ENCODE results near the gene ANKRD13B. TPM values are rescaled to one million over a fixed set of nuclear protein-coding genes. Genes with fewer than 3 reads are reported as not detected.
A peak's percentile ranks its signal among the peaks of the same experiment; 100 is the strongest.

ANKRD13B gene
- total and polyA plus RNA-seq, 2 of the 13 experiments (the other 11 are each of a cell fraction or from before 2014, with no cell fraction given), result 1.7 to 1.8 TPM

DNA sequence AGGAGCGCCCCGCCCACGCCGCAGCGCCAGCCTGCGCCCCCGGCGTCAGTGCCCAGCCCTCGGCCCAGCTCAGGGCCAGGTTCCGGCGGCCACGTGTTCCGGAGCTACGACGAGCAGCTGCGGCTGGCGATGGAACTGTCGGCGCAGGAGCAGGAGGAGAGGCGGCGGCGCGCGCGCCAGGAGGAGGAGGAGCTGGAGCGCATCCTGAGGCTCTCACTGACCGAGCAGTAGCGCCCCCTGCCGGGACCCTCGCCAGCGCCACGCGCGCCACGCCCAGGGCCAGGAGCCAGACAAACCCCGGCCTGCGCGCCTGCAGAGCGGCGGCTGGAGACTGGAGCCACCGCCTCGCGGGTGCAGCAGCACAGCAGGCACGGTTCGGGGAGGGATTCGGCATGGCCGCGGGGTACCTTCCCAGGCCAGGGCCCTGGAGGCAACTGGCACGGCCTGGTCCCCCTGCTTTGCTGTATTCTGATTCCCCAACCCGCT is 20.5 kb downstream of the ANKRD13B start (continued):
- TF ChIP-seq, protein P1, sequence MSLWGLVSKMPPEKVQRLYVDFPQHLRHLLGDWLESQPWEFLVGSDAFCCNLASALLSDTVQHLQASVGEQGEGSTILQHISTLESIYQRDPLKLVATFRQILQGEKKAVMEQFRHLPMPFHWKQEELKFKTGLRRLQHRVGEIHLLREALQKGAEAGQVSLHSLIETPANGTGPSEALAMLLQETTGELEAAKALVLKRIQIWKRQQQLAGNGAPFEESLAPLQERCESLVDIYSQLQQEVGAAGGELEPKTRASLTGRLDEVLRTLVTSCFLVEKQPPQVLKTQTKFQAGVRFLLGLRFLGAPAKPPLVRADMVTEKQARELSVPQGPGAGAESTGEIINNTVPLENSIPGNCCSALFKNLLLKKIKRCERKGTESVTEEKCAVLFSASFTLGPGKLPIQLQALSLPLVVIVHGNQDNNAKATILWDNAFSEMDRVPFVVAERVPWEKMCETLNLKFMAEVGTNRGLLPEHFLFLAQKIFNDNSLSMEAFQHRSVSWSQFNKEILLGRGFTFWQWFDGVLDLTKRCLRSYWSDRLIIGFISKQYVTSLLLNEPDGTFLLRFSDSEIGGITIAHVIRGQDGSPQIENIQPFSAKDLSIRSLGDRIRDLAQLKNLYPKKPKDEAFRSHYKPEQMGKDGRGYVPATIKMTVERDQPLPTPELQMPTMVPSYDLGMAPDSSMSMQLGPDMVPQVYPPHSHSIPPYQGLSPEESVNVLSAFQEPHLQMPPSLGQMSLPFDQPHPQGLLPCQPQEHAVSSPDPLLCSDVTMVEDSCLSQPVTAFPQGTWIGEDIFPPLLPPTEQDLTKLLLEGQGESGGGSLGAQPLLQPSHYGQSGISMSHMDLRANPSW (CRISPR knock-in tag; IDR thresholded peaks at IDR 0.05; ENCODE audit: borderline replicate concordance), result no peak
- no peak for TF ChIP-seq ZNF816 (CRISPR knock-in tag; IDR thresholded peaks at IDR 0.05; ENCODE audit: borderline replicate concordance)
- no peak for TF ChIP-seq ZNF160 (CRISPR knock-in tag; IDR thresholded peaks at IDR 0.05)
- TF ChIP-seq KAT7 (CRISPR knock-in tag; IDR thresholded peaks at IDR 0.05; ENCODE audit: borderline replicate concordance), result peak; percentile 69; the same call in 1 of the 2 replicates
- no peak for TF ChIP-seq RBAK (CRISPR knock-in tag; IDR thresholded peaks at IDR 0.05)
- 0 out of 2 replicates have a peak, but pooled peaks have one; percentile 43 for TF ChIP-seq TEAD2 (CRISPR knock-in tag; IDR thresholded peaks at IDR 0.05)
- TF ChIP-seq MYC (CRISPR knock-in tag; IDR thresholded peaks at IDR 0.05; ENCODE audit: borderline replicate concordance), result peak; percentile 94
- no peak for TF ChIP-seq ZNF512 (CRISPR knock-in tag; IDR thresholded peaks at IDR 0.05)
- no peak for TF ChIP-seq MEIS1 (CRISPR knock-in tag; IDR thresholded peaks at IDR 0.05; ENCODE audit: borderline replicate concordance)
- peak; percentile 47; the same call in 1 of the 2 replicates for TF ChIP-seq RCOR2 (CRISPR knock-in tag; IDR thresholded peaks at IDR 0.05)
- TF ChIP-seq, protein P2, sequence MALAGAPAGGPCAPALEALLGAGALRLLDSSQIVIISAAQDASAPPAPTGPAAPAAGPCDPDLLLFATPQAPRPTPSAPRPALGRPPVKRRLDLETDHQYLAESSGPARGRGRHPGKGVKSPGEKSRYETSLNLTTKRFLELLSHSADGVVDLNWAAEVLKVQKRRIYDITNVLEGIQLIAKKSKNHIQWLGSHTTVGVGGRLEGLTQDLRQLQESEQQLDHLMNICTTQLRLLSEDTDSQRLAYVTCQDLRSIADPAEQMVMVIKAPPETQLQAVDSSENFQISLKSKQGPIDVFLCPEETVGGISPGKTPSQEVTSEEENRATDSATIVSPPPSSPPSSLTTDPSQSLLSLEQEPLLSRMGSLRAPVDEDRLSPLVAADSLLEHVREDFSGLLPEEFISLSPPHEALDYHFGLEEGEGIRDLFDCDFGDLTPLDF (CRISPR knock-in tag; IDR thresholded peaks at IDR 0.05), result peak; percentile 50; the same call in 1 of the 2 replicates
- TF ChIP-seq TRIM22 (IDR thresholded peaks at IDR 0.05), result no peak
- no peak for TF ChIP-seq CENPX (CRISPR knock-in tag; IDR thresholded peaks at IDR 0.05)
- no peak for TF ChIP-seq ASH2L (IDR thresholded peaks at IDR 0.05; ENCODE audit: insufficient read length, low read depth, low read length)
- TF ChIP-seq KLF13 (CRISPR knock-in tag; IDR thresholded peaks at IDR 0.05), result no peak; the same call in 1 of the 2 replicates
- no peak for TF ChIP-seq KLF11 (CRISPR knock-in tag; IDR thresholded peaks at IDR 0.05)
- no peak for TF ChIP-seq HBP1 (CRISPR knock-in tag; IDR thresholded peaks at IDR 0.05; ENCODE audit: low read depth)
- TF ChIP-seq ZNF605 (CRISPR knock-in tag; IDR thresholded peaks at IDR 0.05), result no peak
- TF ChIP-seq RXRB (CRISPR knock-in tag; IDR thresholded peaks at IDR 0.05; ENCODE audit: borderline replicate concordance), result peak; percentile 41; the same call in 1 of the 2 replicates
- TF ChIP-seq FOXA3 (CRISPR knock-in tag; IDR thresholded peaks at IDR 0.05), result 0 out of 2 replicates have a peak, but pooled peaks have one; percentile 13
- TF ChIP-seq, protein P3, sequence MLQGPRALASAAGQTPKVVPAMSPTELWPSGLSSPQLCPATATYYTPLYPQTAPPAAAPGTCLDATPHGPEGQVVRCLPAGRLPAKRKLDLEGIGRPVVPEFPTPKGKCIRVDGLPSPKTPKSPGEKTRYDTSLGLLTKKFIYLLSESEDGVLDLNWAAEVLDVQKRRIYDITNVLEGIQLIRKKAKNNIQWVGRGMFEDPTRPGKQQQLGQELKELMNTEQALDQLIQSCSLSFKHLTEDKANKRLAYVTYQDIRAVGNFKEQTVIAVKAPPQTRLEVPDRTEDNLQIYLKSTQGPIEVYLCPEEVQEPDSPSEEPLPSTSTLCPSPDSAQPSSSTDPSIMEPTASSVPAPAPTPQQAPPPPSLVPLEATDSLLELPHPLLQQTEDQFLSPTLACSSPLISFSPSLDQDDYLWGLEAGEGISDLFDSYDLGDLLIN (CRISPR knock-in tag; IDR thresholded peaks at IDR 0.05; ENCODE audit: borderline replicate concordance), result no peak

All from HepG2 (cell line).